Psoas muscle (tissue), 8 donors: ENCODE data around the gene CRACDL. TPM values are rescaled to one million over a fixed set of nuclear protein-coding genes. Genes with fewer than 3 reads are reported as not detected.

Experiments
- ATAC-seq, 4 donors: fragments of 200-7000 bp; cut with Tn5 transposase; one replicate each; pipeline ENCODE4 v1.9.1; 2020; ENCODE audit warnings: moderate library complexity in 3 of 4, mild to moderate bottlenecking in 2 of 4
- DNase-seq, 2 donors: peaks; one replicate each; pipeline ENCODE4 v3.0.0-alpha.2; 2020
- H3K27ac ChIP-seq: fragments of 200-600 bp; one replicate; pipeline ENCODE4 v1.8.0; 2022
- H3K27me3 ChIP-seq, 3 donors: fragments of 200-600 bp in 1 of 3; one replicate each; pipeline versions ENCODE4 v1.6.1 to v1.8.0; 2013 to 2022; ENCODE audit warnings: low read length in 2 of 3, mild to moderate bottlenecking in 2 of 3, moderate library complexity in 1 of 3; ENCODE audit not compliant: insufficient read depth in 3 of 3
- H3K36me3 ChIP-seq, 2 donors: fragments of 200-600 bp in 1 of 2; one replicate each; pipeline versions ENCODE4 v1.6.1 to v1.8.0; 2013 to 2022; ENCODE audit warnings: low read depth in 1 of 2, mild to moderate bottlenecking in 1 of 2, moderate library complexity in 1 of 2; ENCODE audit not compliant: insufficient read depth in 1 of 2
- H3K4me1 ChIP-seq: fragments of 200-600 bp; one replicate; pipeline ENCODE4 v1.8.0; 2022
- H3K4me3 ChIP-seq: fragments of 200-600 bp; one replicate; pipeline ENCODE4 v1.8.0; 2022; ENCODE audit warnings: mild to moderate bottlenecking
- H3K9me3 ChIP-seq: fragments of 200-600 bp; one replicate; pipeline ENCODE4 v1.8.0; 2022
- CTCF ChIP-seq: fragments of 200-600 bp; IDR thresholded peaks from one replicate; pipeline ENCODE4 v1.8.0; 2022; ENCODE audit warnings: antibody characterized with exemption
- WGBS, 3 donors: extraction: QIAGEN DNeasy Blood & Tissue Kit; methylation state at CpG; one replicate each; pipeline versions ENCODE4 v1.1.6 to v1.1.7; 2013; 5-methylcytosine and 5-hydroxymethylcytosine counted together
- intact Hi-C, 2 donors: fragments of 100-400 bp; cut with DNase I; formaldehyde crosslinking; loops; one replicate each; pipeline versions ENCODE4 v1.11.0 to v1.14.2; 2022
- polyA plus RNA-seq, 3 donors: library from polyadenylated mRNA; stranded (reverse); fragments of 200-250 nt; gene quantifications; one replicate each; pipeline ENCODE4 v1.2.3, GENCODE V29; 2013
- total RNA-seq, 4 donors: library from RNA; stranded (reverse); fragmentation: NEBNext Ultra II Directional in 2 of 4; extraction: Animal tissue kit (Norgen Biotek cat#: 25700) in 2 of 4; gene quantifications; one replicate each; pipeline versions ENCODE4 v1.2.1 to v1.2.4, GENCODE V29; 2021 to 2023
- donor health status: healthy with polysubstance abuse.
- donor health status: DM: no; HTN: no; CAD: no; lungs with moderate emphysema.
- donor health status: Bipolar disorder and iron deficiency.
- donor health status: healthy.
- donor health status: DM: yes; HTN: yes; CAD: no.
- donor health status: DM: no; HTN: no; CAD: no.
- donor health status: DM: no; HTN: no; CAD: no.
- donor health status: DM: yes; HTN: yes; CAD: no.

Gene CRACDL
- total and polyA plus RNA-seq, 7 donors: 0.97 to 3.1 (median 2.3) TPM

- H3K9me3 ChIP-seq: no peaks in the 10 kb centered on the region
- intact Hi-C loops: no loop called here
Measured at GRCh38 chr2:98771721-98772524, 164.1 kb downstream of the CRACDL start.

GRCh38 chr2:98771264-98771663, 164.8 kb downstream of the CRACDL start:
- ATAC-seq: no peak
- Histone ChIP-seq H3K27ac (no peak overlapping the region), H3K36me3 (no peaks in the 10 kb centered on the region), H3K9me3 (no peaks in the 10 kb centered on the region), H3K4me3 (no peak overlapping the region), H3K27me3 (peaks cover 0 to 11% (median 0%) of the 10 kb centered on the region in 3 donors), H3K4me1 (no peaks in the 10 kb centered on the region)
- 85 to 93% (median 92%) methylated on average over 2 of the region's 2 CpGs for WGBS, 3 donors
- no peak for DNase-seq
- TF ChIP-seq CTCF: no peak
- intact Hi-C loops: no loop called here

More at GRCh38 chr2:98771721-98772524, 164.1 kb downstream of the CRACDL start:
- peak in 1 of 4 donors; percentile 29 for ATAC-seq
- H3K4me3 ChIP-seq: peak overlapping the region; percentile 27
- TF ChIP-seq CTCF: no peak
- H3K36me3 ChIP-seq: no peaks in the 10 kb centered on the region
- peaks cover 0 to 11% (median 0%) of the 10 kb centered on the region in 3 donors for H3K27me3 ChIP-seq
- DNase-seq: no peak
- whole genome bisulfite sequencing, 3 donors: 51 to 58% (median 51%) methylated on average over 17 of the region's 17 CpGs
- no peak overlapping the region for H3K27ac ChIP-seq
- H3K4me1 ChIP-seq: no peaks in the 10 kb centered on the region

- no peak overlapping the region for H3K4me3 ChIP-seq
- H3K4me1 ChIP-seq: no peaks in the 10 kb centered on the region
- DNase-seq (no peak), ATAC-seq (no peak)
- H3K27ac ChIP-seq: no peak overlapping the region
- peaks cover 0 to 11% (median 0%) of the 10 kb centered on the region in 3 donors for H3K27me3 ChIP-seq
- H3K9me3 ChIP-seq: no peaks in the 10 kb centered on the region
- TF ChIP-seq CTCF: no peak
- 90 to 92% (median 92%) methylated on average over 14 of the region's 14 CpGs for WGBS, 3 donors
- H3K36me3 ChIP-seq: no peaks in the 10 kb centered on the region
- intact Hi-C loops: no loop called here
Measured at GRCh38 chr2:98769784-98770183, 166.2 kb downstream of the CRACDL start.

- TF ChIP-seq CTCF: no peak
- peaks cover 0 to 10% (median 0%) of the 10 kb centered on the region in 3 donors for H3K27me3 ChIP-seq
- intact Hi-C loops: no loop called here
- ATAC-seq: no peak
- no peaks in the 10 kb centered on the region for H3K9me3 ChIP-seq
- WGBS, 3 donors: 52 to 69% (median 61%) methylated on average over 6 of the region's 6 CpGs
- H3K4me1 ChIP-seq: no peaks in the 10 kb centered on the region
- no peak overlapping the region for H3K4me3 ChIP-seq
- no peak overlapping the region for H3K27ac ChIP-seq
- H3K36me3 ChIP-seq: no peaks in the 10 kb centered on the region
- no peak for DNase-seq
Measured at GRCh38 chr2:98769114-98769476, 166.9 kb downstream of the CRACDL start.
